Transverse colon (tissue), 4 donors: ENCODE data around the gene RWDD1. TPM values are rescaled to one million over a fixed set of nuclear protein-coding genes. Genes with fewer than 3 reads are reported as not detected.

Source experiments
- DNase-seq: peaks from one replicate; pipeline ENCODE4 v3.0.0-alpha.2; 2019
- H3K27ac ChIP-seq, 4 donors: fragments of 200-600 bp; sonication (generic); 2 replicates each; pipeline ENCODE4 v1.5.1; 2016 to 2018; ENCODE audit warnings: inconsistent platforms in 4 of 4
- H3K27me3 ChIP-seq: fragments of 200-600 bp; sonication (generic); 2 replicates; pipeline ENCODE4 v1.5.1; 2017; ENCODE audit warnings: inconsistent platforms
- H3K36me3 ChIP-seq, 4 donors: fragments of 200-600 bp; sonication (generic); 2 replicates each; pipeline ENCODE4 v1.5.1; 2017 to 2019; ENCODE audit warnings: inconsistent platforms in 4 of 4
- H3K4me1 ChIP-seq, 4 donors: fragments of 200-600 bp; sonication (generic); 2 replicates each; pipeline ENCODE4 v1.5.1; 2017 to 2020; ENCODE audit warnings: inconsistent platforms in 4 of 4
- H3K4me3 ChIP-seq, 4 donors: fragments of 200-600 bp; sonication (generic); 1 replicate in 1 of 4; 2 replicates in 3 of 4; pipeline versions ENCODE4 v1.5.1 to v1.6.1; 2017 to 2019; ENCODE audit warnings: inconsistent platforms in 4 of 4
- H3K9me3 ChIP-seq, 2 donors: fragments of 200-600 bp; sonication (generic); 2 replicates each; pipeline ENCODE4 v1.5.1; 2017 to 2019; ENCODE audit warnings: inconsistent platforms in 2 of 2
- CTCF ChIP-seq, 5 experiments: fragments of 200-600 bp in 3 of 5; fragments of 450-650 bp in 2 of 5; sonication (generic) in 3 of 5; IDR thresholded peaks; 1 replicate in 2 of 5; 2 replicates in 3 of 5; pipeline ENCODE4 v1.5.1; 2016 to 2017; ENCODE audit warnings: antibody characterized with exemption in 5 of 5, inconsistent platforms in 3 of 5, mild to moderate bottlenecking in 2 of 5, moderate library complexity in 1 of 5
- EP300 ChIP-seq: sonication (generic); formaldehyde crosslinking; IDR thresholded peaks from one replicate; pipeline ENCODE4 v1.6.1; 2017; ENCODE audit warnings: antibody characterized with exemption, low read depth
- POLR2A ChIP-seq: fragments of 450-650 bp; IDR thresholded peaks from one replicate; pipeline ENCODE4 v1.6.1; 2016; ENCODE audit warnings: antibody characterized with exemption, mild to moderate bottlenecking, moderate library complexity
- POLR2AphosphoS5 ChIP-seq, 3 donors: sonication (generic); formaldehyde crosslinking; IDR thresholded peaks; one replicate each; pipeline ENCODE4 v1.6.1; 2016; ENCODE audit warnings: antibody characterized with exemption in 3 of 3
- WGBS, 2 donors: methylation state at CpG; one replicate each; pipeline ENCODE4 v1.1.5; 2018; ENCODE audit warnings: low coverage in 1 of 2; 5-methylcytosine and 5-hydroxymethylcytosine counted together
- in situ Hi-C, 4 donors: fragments of 200-750 bp; cut with MboI; loops; one replicate each; pipeline versions ENCODE4 v1.15.0 to v1.15.1; 2017; ENCODE audit warnings: low sequenced_read_pairs in 3 of 4, low pct_ligation_motif_present in 1 of 4, low pct_unique_long_range_greater_than_20kb in 1 of 4
- intact Hi-C: fragments of 100-400 bp; cut with DNase I; formaldehyde crosslinking; loops from one replicate; pipeline ENCODE4 v1.15.1; 2023; ENCODE audit warnings: low total_unique reads
- total RNA-seq, 4 donors: library from RNA; depleted of rRNA; stranded (reverse); fragments of >200 nt; gene quantifications; one replicate each; pipeline ENCODE4 v1.1.0, GENCODE V29; 2016

Gene RWDD1
- total RNA-seq, 4 donors from 2014 or later: 16.7 to 37.2 (median 30.3) TPM

GRCh38 chr6:116575227-116575626 is 3.9 kb downstream of the RWDD1 start:
- in situ Hi-C loops (no loop called here), intact Hi-C loops (no loop called here)
- 97% methylated on average over 2 of the region's 2 CpGs; no CpG with 5 or more reads in 1 of the 2 donors for WGBS, 2 donors
- Histone ChIP-seq H3K9me3 (no peaks in the 10 kb centered on the region), H3K4me3 (no peak overlapping the region), H3K36me3 (peaks cover 0 to 3% (median 0%) of the 10 kb centered on the region in 4 donors), H3K27ac (no peak overlapping the region), H3K27me3 (no peaks in the 10 kb centered on the region), H3K4me1 (peaks cover 6 to 33% (median 19%) of the 10 kb centered on the region in 4 donors)
- no peak for DNase-seq
- no peak for TF ChIP-seq POLR2AphosphoS5 (IDR thresholded peaks at IDR 0.05)
- TF ChIP-seq CTCF (IDR thresholded peaks at IDR 0.05): no peak
- no peak for TF ChIP-seq POLR2A
- TF ChIP-seq EP300: no peak

- peaks cover 0 to 10% (median 4%) of the 10 kb centered on the region in 4 donors for H3K36me3 ChIP-seq
- WGBS, 2 donors: 74 to 83% methylated on average over 5 of the region's 5 CpGs
Observed at GRCh38 chr6:116577486-116577885, 6.2 kb downstream of the RWDD1 start.

GRCh38 chr6:116578335-116578734 is 7.0 kb downstream of the RWDD1 start:
- TF ChIP-seq POLR2A (no peak), CTCF (IDR thresholded peaks at IDR 0.05) (no peak), POLR2AphosphoS5 (IDR thresholded peaks at IDR 0.05) (no peak), EP300 (no peak)
- in situ Hi-C loops: no loop called here
- intact Hi-C loops: no loop called here

More at GRCh38 chr6:116577486-116577885, 6.2 kb downstream of the RWDD1 start:
- no peak overlapping the region for H3K4me3 ChIP-seq
- in situ Hi-C loops: no loop called here
- no peak overlapping the region for H3K27ac ChIP-seq
- no peak for DNase-seq
- H3K27me3 ChIP-seq: no peaks in the 10 kb centered on the region
- no peaks in the 10 kb centered on the region for H3K9me3 ChIP-seq
- H3K4me1 ChIP-seq: peaks cover 4 to 27% (median 13%) of the 10 kb centered on the region in 4 donors
- TF ChIP-seq CTCF (IDR thresholded peaks at IDR 0.05): no peak
- TF ChIP-seq POLR2A: no peak
- no peak for TF ChIP-seq POLR2AphosphoS5 (IDR thresholded peaks at IDR 0.05)
- no peak for TF ChIP-seq EP300
- intact Hi-C loops: no loop called here

GRCh38 chr6:116579143-116579542 is 7.8 kb downstream of the RWDD1 start:
- Histone ChIP-seq H3K27me3 (no peaks in the 10 kb centered on the region), H3K4me1 (peaks cover 0 to 14% (median 4%) of the 10 kb centered on the region in 4 donors), H3K4me3 (no peak overlapping the region), H3K36me3 (peaks cover 0 to 15% (median 5%) of the 10 kb centered on the region in 4 donors), H3K9me3 (no peaks in the 10 kb centered on the region), H3K27ac (no peak overlapping the region)
- TF ChIP-seq POLR2A (no peak), POLR2AphosphoS5 (IDR thresholded peaks at IDR 0.05) (no peak), EP300 (no peak), CTCF (IDR thresholded peaks at IDR 0.05) (no peak)
- DNase-seq: no peak
- WGBS, 2 donors: 52% methylated on average over 1 of the region's 1 CpG; no CpG with 5 or more reads in 1 of the 2 donors
- intact Hi-C loops (no loop called here), in situ Hi-C loops (no loop called here)

More at GRCh38 chr6:116578335-116578734, 7.0 kb downstream of the RWDD1 start:
- Histone ChIP-seq H3K36me3 (peaks cover 0 to 10% (median 5%) of the 10 kb centered on the region in 4 donors), H3K9me3 (no peaks in the 10 kb centered on the region), H3K4me1 (peaks cover 0 to 18% (median 4%) of the 10 kb centered on the region in 4 donors), H3K27ac (no peak overlapping the region), H3K4me3 (no peak overlapping the region), H3K27me3 (no peaks in the 10 kb centered on the region)
- no peak for DNase-seq
